Measurements from ENCODE around the gene XRRA1.

DNA sequence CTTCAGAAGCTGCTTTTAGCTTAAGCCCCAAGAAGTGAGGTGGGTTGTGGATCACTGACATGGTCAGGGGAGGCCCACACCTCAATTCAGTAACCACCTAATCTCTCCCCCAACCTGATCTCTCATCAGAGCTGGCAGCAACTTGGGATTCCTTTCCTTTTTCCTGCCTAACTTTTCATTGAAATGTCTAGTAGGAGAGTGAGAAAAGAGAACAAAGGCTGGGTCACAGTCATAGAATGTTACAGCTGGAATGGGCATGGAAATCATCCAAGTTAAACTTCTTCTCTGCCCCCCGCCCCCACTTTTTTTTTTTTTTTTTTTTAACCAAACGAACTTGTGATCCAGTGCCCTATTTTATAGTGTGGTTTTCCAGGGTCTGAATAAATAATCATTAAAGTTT is 108.4 kb downstream of the XRRA1 start:
- TF ChIP-seq, protein P1, sequence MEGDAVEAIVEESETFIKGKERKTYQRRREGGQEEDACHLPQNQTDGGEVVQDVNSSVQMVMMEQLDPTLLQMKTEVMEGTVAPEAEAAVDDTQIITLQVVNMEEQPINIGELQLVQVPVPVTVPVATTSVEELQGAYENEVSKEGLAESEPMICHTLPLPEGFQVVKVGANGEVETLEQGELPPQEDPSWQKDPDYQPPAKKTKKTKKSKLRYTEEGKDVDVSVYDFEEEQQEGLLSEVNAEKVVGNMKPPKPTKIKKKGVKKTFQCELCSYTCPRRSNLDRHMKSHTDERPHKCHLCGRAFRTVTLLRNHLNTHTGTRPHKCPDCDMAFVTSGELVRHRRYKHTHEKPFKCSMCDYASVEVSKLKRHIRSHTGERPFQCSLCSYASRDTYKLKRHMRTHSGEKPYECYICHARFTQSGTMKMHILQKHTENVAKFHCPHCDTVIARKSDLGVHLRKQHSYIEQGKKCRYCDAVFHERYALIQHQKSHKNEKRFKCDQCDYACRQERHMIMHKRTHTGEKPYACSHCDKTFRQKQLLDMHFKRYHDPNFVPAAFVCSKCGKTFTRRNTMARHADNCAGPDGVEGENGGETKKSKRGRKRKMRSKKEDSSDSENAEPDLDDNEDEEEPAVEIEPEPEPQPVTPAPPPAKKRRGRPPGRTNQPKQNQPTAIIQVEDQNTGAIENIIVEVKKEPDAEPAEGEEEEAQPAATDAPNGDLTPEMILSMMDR (conservative IDR thresholded peaks at IDR 0.05; ENCODE audit: low read depth, low read length), result no peak
- TF ChIP-seq BHLHE40 (IDR thresholded peaks at IDR 0.05; ENCODE audit: low read depth, low read length), result no peak
- no peak for TF ChIP-seq RAD21 (IDR thresholded peaks at IDR 0.05; ENCODE audit: low read length)
- no peak for TF ChIP-seq MAFK (IDR thresholded peaks at IDR 0.05; ENCODE audit: low read depth, low read length)
- TF ChIP-seq POLR2A (IDR thresholded peaks at IDR 0.05; ENCODE audit: low read depth, low read length), result no peak
